GM18498 (cell line): Measurements from ENCODE around the gene PRDM16.

Source experiments
- ATAC-seq: cut with Tn5 transposase; IDR thresholded peaks from one replicate; pipeline ENCODE4 v1.9.1; 2021; ENCODE audit warnings: mild to moderate bottlenecking, moderate library complexity; ENCODE audit not compliant: unreplicated experiment

PRDM16 gene

DNA sequence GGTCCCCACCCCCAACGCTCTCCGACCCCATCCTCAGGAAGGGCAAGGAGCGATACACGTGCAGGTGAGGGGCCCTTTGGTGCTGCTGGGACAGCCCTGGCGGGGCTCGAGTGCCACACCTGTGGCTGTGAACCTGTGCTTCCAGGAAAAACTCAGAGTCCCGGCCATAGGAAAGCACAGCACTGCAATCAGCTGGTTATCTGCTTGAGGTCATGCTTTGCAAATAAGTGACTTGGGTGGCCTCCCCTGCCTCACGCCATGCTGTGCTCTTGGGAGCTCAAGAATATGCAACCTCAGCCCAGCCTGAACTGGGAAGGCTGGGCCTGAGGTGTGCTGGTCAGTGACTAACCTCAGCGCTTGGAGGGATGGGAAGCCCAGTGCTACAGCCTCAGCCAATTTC is 348.9 kb downstream of the PRDM16 start:
- ATAC-seq, result no peak

DNA sequence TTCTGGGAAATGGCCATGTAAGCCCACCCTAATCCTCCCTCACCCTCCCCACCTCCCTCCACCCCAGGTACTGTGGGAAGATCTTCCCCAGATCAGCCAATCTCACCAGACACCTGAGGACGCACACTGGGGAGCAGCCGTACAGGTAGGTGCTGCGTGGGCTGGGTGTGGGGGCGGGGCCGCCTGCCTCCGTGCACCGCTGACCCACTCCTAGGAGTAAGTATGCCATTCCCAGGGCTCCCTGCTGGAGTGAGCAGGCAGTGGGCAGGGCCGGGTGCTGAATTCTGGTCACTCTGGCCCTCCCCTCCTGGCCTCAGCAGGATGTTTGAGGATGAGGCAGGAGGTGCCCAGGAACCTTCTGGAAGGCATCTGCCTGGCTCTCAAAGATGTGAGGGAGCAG is 349.6 kb downstream of the PRDM16 start:
- no peak for ATAC-seq

DNA sequence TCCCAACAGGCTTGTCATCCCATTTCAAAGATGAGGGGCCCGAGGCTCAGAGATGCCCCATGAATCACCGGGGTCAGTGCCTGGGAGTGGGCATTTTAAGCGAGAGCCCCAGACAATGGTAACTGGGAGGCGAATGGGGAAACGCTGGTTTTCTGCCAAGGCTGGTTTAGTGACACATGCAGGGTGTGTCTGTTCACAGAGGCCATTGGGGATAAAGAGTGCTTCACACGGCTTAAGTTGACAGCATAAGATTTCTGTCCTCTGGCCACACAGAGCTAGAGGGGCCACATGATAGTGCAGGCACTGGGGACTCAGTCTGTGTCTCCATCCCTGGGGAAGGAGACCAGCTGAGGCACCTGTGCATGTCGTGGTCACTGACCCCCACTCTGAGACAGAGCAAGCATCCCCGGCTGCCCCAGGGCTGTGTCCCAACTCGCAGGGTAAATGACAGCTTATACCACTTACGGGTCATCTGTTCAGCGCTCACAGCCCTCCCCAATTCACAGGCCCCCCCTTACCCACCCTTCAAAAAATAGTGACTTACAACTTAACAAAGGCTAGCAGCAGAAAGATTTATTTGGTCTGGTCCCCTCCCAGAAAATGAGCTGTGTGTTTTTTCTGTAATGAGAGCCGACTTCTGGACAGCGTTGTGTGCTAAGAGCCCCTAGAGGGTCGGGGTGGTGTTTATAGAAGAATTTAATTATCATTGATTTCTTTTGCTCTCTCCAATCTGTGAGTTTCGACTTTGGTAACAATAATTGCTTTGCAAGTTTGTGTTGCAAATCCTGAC is 350.6 kb downstream of the PRDM16 start:
- no peak for ATAC-seq

DNA sequence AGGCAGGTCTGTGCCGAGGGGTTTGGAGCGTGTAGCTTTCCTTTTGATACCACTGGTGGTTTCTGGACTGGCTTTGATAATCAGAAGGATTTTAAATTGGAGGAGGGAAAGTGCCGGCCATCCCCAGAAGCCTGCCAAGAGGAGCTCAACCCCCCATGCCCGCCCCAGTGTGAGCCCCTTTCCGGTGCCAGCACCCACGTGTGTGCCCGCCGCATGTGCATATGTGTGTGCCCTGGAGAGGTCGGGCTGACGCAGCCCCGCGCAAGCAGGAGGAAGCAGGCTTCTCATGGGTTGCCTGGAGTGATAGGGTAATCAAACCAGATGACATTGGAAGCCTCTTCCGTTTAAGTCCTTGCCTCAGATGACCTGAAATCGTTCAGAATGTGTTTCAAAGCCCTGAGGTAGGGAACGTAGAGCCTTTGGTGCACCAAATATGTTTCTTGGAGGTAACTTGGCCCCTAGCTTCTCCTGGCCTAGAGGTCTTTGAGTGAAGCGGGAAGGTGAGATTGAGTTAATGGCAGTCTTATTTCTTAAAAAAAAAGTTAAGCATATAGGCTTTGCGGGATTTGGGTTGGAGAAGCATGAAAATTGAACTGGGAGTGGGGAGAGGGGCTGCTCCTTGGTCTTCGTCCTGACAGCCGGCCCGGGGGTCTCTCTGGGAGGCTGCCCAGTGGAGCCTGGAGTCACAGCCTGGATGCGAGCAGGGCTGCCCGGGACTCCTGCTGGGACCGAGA is 351.4 kb downstream of the PRDM16 start:
- ATAC-seq, result no peak

DNA sequence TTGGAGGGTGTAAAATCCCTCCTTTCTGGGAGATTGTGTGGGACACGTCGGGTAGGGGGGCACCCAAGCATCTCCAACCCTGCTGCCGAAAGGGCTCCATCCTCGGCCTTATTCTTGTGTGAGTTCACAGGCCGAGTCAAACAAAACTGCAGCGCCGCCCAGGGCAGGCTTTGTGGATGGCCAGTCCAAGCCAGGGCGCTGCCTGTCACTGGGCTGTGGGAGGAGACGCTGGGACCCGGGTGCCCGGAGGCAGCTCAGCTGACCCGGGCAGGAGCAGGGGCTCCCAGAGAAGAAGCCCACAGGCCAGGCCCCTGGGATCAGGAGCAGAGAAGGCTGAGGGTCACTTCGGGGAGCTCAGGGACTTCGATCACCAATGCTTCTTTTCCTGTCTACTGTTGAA is 353.6 kb downstream of the PRDM16 start:
- ATAC-seq, result no peak

DNA sequence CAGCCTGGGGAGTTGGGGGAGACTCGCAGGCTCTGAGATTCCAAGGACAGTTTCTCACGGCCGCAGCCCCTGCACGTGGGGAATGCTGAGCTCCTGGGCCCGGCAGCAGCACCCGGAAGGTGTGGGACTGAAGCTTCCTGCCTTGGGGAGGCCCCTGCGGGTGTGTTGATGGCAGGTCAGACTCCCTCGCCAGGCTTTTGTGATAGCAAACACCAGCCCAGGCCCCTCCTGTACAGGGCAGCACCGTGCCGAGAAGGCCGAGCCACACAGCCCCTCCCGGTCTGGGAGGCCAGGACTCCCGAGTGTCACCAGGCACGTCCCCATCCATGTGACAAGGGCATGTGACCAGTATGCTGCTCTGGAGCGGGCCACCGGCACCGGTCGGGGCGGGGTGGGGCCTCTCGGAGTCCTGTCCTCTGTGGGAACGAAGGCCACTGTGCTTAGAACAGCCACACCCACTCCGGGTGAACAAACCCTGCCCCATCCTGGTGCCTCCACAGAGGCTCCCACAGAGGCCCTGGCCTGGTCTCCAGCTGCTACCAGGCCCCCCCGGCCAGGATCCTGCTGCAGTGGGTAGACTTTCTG is 354.3 kb downstream of the PRDM16 start:
- ATAC-seq, result no peak

DNA sequence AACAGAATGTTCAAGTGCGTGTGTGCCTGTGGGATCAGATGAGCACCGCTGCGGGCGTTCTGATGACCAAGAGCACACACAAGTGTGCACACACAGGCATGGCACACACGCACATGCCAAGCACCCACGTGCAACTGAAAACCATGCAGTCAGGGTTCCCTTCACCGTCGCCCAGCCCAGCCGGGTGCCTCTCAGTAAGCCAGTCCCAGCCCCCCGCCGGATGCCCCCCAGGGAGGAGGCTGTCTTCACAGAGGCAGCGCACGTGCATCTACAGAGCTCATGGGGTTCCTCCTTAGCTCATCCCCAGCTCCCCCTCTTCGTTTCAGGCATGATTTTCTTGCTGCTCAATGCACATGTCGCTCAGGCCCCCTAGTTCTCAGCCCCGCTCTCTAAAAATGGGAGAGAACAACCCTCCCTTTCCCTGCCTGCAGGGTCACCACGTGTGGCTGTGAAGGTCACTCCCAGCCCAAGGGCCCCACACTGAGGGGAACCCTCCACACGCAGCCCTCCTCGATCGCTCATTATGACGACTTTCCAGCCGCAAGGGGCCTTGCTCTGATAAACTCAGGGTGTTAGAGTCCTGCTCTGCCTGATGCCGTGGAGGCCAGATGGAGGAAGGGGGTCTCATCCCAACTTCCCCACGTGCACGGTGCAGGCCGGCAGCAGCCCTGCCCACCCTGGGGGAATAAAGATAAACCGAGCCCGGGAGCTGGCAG is 355.1 kb downstream of the PRDM16 start:
- no peak for ATAC-seq

DNA sequence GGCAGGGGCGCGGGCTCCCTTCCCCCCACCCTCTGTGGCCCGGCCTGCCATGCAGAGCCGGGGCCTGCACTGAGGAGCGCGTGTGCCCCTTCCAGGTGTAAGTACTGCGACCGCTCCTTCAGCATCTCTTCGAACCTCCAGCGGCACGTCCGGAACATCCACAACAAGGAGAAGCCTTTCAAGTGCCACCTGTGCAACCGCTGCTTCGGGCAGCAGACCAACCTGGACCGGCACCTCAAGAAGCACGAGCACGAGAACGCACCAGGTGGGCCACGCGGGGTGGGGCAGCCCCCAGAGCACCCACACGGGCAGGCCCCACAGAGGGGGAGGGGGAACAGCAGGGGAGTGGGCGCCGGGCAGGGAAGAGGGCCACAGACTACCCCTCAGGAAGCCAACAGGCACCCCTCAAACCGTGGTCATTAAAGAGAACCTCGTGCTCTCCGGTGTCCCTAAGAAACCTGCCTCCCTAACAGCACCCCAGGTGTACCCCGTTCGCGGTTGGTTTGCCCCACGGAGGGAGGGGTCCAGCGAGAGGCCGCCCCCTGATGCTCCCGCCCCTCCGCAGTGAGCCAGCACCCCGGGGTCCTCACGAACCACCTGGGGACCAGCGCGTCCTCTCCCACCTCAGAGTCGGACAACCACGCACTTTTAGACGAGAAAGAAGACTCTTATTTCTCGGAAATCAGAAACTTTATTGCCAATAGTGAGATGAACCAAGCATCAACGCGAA is 356.6 kb downstream of the PRDM16 start:
- no peak for ATAC-seq

DNA sequence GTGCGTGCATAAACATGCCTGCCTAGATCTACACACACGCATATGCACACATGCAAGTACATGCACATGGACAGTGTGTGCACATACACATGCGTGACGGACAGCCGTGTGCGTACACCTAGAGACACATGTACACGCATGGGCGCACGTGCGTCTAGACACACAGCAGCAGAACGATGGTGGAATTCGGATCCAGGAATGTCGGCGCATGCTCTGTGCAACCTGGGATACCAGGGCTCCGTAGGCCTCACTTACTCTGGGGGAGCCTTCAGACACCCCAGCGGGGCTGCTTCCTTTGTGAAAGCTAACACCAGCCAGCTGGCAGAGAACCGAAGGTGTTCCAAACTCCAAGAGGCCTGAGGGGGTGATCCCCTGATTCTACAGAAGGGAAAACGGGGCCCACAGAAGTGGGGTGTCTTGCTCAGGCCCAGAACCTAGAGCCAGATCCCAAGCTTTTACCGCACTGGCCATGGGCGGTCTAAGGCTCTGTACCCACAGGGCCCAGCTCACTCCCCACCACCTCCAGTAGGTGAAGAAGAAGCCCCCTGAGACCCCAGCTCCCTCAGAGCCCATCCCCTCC is 358.0 kb downstream of the PRDM16 start:
- no peak for ATAC-seq

DNA sequence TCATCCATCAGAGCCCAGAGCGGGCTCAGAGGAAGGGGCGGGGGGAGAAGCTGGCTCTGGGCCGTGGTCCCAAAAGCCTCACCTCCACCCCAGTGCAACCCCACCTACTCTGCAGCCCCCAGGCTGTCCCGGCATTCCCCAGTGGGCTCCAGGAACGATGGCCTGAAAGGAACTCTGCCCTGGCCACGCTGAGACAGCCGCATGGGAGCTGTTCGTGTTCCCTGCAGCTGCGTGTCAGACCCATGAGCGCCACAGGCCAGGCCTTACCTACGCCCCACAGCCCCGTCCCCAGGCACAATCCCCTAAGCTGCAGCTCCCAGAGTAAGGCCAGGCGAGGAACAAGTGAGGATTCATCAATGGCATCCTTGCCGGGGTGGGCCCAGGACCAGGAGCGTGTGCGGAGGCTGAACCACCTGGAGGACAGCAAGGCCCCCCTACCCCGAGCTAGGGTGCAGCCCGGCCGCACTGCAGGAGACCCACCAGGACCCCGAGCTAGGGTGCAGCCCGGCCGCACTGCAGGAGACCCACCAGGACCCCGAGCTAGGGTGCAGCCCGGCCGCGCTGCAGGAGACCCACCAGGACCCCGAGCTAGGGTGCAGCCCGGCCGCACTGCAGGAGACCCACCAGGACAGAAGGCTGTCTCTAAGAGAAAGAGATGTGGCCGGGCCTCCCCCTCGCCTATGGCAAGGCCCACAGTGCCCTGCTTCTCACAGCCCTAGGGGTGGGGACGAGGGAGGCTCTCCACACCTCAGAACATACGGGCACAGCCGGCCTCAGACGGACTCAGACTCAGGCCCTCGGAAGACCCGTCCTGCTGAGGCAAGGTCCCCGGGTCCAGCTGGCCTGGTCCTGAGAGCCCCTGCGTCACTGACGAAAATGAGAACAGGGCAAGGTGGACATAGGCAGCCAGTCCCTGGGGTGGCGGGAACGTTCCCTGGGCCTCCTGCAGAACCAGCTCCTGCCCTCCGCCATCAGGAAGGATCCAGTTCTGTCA is 359.0 kb downstream of the PRDM16 start:
- no peak for ATAC-seq

DNA sequence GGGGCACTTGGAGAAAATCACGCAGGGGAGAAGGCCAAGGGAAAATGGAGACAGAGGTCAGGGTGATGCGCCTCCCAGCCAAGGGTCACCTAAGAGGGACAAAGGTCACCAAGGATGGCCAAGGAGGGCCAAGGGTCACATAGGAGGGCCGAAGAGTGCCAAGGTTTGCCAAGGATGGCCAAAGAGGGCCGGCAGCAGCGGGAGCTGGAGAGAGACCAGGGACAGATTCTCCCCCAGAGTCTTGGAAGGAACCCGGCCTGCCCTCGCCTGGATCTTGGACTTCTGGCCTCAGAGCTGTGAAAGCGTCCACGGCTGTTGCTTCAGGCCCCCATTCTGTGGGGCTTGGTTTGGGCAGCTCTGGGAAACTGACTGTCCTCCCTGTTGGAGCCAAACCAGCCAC is 359.9 kb downstream of the PRDM16 start:
- ATAC-seq, result no peak

DNA sequence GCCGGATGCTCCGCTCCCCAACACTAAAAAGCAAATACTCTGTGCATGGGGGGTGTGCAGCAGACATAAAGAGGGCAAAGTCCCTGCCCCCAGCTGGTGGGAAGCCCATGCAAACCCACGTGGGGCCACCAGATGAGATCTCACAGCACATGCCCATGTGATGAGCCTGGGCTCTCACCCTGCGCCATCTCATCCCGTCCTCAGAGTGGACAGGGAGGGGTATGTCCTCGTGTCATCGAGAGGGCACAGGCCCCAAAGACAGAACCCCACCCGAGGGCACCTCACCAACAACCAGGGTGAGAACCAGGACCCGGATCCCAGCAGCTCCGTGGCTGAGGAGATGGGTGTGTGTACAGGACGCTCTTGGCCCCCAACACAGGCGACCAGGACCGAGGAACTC is 360.3 kb downstream of the PRDM16 start:
- ATAC-seq, result no peak

DNA sequence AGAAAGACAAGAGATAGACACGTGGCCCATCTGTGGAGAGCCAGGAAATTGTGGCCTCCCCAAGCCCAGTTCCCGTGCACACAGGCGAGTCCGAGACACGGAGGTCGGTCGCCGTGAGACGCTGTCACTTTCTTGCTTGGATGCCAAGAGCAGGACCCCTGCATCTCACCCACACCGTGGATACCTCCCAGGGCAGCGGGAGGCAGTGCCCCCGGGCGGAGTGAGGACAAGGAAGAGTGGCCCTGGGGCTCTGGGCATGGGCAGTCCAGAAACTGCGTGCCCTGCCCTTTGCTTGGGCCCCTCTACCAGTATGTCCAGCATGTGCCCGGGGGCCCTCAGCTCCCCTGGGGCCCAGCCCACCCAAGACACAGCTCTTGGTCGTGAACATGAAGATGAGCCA is 360.8 kb downstream of the PRDM16 start:
- ATAC-seq, result no peak

DNA sequence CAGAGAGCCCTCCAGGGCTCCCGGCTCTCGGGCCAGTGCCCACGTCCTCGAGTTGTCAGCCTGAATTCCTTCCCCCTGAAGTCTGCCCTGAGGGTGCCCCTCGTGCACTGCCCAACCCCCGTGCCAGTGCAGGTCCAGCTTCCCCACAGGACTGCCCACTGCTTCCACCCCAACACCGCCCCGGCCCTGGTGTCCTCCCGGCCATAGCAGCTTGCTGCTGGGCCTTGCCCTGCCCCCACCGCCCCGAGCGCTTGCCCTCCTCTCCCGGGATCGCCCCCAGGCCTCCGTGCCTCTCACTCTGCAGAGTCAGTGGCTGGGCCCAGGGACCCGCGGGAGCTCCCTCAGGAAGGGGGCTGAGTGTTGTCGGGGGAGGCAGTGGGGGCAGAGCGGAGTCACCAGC is 361.4 kb downstream of the PRDM16 start:
- no peak for ATAC-seq

DNA sequence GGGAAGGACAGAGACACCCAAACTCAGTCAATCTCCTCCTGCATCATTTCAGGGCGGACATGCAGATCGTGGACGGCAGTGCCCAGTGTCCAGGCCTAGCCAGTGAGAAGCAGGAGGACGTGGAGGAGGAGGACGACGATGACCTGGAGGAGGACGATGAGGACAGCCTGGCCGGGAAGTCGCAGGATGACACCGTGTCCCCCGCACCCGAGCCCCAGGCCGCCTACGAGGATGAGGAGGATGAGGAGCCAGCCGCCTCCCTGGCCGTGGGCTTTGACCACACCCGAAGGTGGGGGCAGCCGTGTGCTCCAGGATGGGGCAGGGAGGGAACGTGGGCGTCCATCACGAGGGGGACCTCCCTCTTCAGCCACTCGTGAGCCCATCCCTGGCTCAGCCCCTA is 361.8 kb downstream of the PRDM16 start:
- no peak for ATAC-seq

DNA sequence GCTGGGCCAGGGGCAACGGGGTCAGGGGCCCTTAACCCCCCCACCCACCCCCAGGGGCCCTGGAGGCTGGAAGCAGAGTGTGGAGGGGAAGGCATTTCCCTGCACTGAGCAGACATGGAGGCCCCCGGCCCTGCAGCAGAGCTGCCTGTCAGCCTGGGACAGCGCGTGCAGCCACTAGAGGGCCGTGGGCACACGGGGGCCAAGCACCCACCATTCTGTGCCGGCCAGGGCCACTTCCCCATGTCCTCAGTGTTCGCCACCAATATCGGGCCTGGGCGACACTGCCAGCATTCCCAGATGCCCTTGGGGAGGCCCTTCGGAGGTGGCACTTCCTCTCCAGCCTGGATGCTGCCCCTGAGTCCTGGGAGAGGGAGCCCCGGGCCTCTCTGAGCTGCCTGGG is 362.3 kb downstream of the PRDM16 start:
- ATAC-seq, result no peak

DNA sequence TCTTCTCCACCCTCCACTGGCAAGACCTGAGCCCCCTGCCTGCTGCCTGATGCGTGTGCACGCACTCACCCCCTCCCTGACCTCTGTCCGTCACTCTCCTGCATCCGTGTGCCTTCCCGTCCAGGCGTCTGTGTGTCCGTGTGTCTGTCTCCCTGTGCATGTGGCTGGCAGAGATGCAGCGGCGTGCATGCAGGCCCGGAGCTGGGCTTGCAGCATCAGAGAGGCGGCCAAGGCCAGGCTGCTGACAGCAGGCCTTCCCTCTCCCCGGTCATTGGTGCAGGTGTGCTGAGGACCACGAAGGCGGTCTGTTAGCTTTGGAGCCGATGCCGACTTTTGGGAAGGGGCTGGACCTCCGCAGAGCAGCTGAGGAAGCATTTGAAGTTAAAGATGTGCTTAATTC is 362.7 kb downstream of the PRDM16 start:
- ATAC-seq, result no peak

DNA sequence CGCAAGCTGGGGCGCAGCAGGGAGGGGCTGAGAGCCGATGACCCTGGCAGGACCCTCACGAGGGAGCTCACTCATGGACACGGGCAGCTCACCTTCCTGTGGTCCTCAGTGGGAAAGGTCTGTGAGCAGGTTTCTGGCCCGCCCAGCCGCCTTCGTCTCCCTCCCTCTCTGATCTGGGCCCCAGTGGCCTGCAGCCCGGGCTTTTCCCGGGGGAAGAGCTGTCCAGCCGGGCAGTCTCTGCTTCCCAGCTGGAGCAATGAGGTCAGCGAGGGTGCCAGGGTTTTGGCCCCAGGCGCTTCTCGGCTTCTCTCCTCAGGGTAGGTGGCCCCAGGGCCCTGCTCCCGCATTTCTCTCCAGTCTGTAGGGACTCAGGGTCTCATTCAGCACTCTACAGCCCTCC is 363.3 kb downstream of the PRDM16 start:
- no peak for ATAC-seq

DNA sequence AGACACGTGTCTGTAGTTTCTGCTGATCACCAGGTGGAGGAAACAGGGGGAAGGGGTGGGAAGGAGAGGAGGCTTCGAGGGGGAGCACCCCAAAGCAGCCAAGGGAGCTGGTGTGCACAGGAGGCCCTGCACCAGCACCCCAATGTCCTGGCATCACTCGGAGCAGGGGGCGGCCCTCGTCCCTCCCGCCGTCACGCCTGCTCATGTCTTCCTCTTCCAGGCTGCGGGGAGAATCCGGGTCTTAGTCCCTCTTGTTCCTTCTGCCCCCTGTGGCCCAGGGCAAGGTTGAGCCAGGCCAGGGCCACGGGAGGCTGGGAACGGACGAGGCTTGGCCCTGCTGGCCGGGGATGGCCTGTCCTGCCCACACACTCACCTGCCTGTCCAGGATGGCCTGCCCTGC is 364.1 kb downstream of the PRDM16 start:
- no peak for ATAC-seq
